Bronchial epithelial cell (primary cell): ENCODE measurements around the gene AGAP5. TPM values are rescaled to one million over a fixed set of nuclear protein-coding genes. Genes with fewer than 3 reads are reported as not detected.
"Not testable (repeated sequence)": the region's sequence is repeated elsewhere in the genome, so short reads cannot be mapped to it uniquely, and the experiment has no call there.

ENCODE experiments used
- DNase-seq: peaks from one replicate; pipeline ENCODE4 v3.0.0-alpha.2; 2010; ENCODE audit warnings: low read depth
- FAIRE-seq: peaks from 2 replicates; lab custom pipeline; 2011; peaks lifted over from hg19 to GRCh38; lab: Jason Lieb, UNC
- H3K27me3 ChIP-seq: 2 replicates; pipeline ENCODE4 v1.5.1; 2011; ENCODE audit warnings: low read length; ENCODE audit not compliant: control insufficient read depth, insufficient read depth
- H3K36me3 ChIP-seq: 2 replicates; pipeline ENCODE4 v1.5.1; 2011; ENCODE audit warnings: low read length; ENCODE audit not compliant: control insufficient read depth, insufficient read depth
- H3K4me3 ChIP-seq: 2 replicates; pipeline ENCODE4 v1.5.1; 2011; ENCODE audit warnings: mild to moderate bottlenecking, low read depth, low read length, control low read depth
- total RNA-seq: library from RNA; depleted of rRNA; stranded (reverse); fragments of >200 nt; gene quantifications from 2 replicates; pipeline ENCODE4 v1.2.1, GENCODE V29; 2014

Gene AGAP5
- total RNA-seq, 1 donor from 2014 or later, result 3.7 TPM

DNA sequence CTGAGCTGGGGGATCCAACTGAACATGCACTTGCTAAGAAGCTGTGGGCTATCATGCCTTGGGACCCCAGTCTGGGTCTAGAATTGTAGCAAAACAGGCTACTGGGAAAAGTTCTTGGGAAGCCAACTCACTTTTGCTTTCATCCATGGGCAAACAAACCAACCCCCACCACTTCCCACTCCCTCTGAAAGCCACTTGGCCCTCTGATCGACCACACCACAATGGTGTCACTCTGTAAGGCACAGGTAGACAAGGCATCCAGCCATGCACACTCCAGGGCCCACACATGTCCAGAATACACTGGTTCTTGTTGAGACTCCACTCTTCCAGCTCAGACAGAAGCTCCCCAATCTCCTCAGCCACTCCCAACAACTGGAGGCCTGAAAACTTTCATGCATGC lies 10.2 kb upstream of the AGAP5 start:
- H3K27me3 ChIP-seq, FAIRE-seq, H3K36me3 ChIP-seq, H3K4me3 ChIP-seq, DNase-seq: not testable (repeated sequence)

DNA sequence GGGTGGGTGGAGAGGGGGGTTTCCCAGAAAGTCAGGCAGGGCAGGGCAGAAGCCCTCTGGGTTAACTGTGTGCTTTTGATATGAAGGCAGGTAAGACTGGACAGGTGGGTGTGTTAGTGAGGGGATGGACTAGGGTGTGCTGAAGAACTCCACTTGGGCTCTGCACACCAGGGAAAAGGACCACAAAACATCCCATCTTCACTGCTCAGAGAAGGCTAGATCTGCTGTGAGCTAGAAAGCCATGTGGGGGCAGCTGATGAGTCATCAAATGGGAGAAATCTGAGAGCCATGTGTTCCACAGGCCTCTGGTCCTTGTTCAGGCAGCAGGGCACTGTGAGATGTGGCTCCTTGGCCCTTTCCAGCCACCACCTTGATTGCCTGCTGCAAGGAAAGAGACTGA lies 9.7 kb upstream of the AGAP5 start:
- not testable (repeated sequence) for DNase-seq, H3K4me3 ChIP-seq, H3K27me3 ChIP-seq, H3K36me3 ChIP-seq, FAIRE-seq

DNA sequence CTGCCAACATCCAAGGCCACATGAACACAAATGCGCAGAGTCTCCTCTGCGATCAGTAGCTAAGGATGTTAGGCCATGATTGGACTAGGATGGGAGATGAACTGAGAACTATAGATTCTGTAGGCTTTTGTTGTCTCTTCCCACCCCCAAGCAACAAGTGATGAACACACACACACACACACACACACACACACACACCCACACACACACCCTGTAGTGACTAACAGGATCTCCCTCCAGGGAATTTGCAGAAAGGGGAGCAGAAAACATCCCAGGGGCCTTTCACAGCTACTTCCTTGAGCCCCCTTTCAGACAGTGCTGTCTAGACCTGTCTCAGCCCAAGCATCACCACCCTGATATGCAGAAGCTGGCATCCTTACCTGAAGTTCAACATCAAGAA lies 8.6 kb upstream of the AGAP5 start:
- H3K4me3 ChIP-seq, FAIRE-seq, H3K27me3 ChIP-seq, H3K36me3 ChIP-seq: not testable (repeated sequence)
- DNase-seq, result peak; percentile 13

DNA sequence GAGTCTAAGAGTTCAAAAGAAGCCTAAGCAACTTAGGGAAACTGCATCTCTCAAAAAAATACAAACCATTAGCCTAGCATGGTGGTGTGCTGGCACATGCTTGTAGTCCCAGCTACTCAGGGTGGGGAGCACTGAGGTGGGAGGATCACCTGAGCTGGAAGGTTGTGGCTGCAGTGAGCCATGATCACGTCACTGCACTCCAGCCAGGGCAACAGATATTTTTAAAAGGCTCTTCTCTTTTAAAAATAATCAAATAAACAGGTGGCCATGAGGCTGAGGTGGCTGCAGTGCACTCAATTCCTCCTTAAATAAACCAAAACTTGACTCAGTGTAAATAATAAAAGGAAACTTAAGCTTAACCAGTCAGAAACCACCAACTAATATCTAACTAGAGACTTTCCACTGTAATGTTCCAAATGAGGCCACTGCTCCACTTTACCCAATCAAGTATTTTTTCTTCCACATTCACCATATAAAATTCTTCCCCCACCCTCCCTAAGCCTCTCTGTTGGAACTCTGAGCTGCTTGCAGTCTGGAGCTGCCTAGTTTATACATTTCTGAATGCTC lies 7.7 kb upstream of the AGAP5 start:
- DNase-seq, result peak; percentile 27
- not testable (repeated sequence) for H3K4me3 ChIP-seq, H3K36me3 ChIP-seq, H3K27me3 ChIP-seq, FAIRE-seq

DNA sequence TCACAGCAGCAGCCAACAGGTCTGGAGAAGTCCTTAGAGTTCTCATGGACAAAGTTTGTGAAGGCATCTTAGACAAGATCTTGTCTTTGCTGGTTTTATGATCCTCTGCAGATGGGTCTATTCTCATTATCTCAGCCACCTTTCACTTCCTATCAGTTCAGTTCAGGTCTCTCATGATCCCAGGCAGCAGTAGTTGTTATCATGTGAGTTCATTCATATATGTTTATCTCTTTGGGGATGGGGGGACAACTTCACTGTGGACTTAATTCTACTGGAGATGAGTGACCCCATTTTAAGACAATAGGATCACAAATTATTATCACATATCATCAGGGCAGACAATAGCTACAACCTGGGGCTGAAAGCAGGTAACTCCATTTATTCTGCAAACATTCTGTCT lies 6.0 kb upstream of the AGAP5 start:
- H3K27me3 ChIP-seq, H3K4me3 ChIP-seq, DNase-seq, FAIRE-seq, H3K36me3 ChIP-seq: not testable (repeated sequence)

DNA sequence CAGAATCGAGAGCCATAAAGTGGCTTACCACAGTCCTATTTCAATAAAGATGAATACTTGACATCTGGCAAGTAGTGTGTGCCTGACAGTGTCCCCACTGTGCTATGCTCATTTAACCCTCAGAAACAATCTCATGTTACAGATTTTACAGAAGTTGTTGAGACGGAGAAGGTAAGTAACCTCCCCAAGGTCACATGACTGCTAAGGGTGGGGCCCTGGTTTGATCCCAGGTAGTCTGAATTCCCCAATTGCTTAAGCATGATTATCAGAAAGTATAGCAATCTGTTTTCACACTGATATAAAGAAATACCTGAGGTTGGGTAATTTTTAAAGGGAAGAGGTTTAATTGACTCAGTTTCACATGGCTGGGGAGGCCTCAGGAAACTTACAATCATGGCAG lies 910 bp upstream of the AGAP5 start:
- not testable (repeated sequence) for H3K36me3 ChIP-seq, H3K27me3 ChIP-seq, H3K4me3 ChIP-seq, FAIRE-seq, DNase-seq

DNA sequence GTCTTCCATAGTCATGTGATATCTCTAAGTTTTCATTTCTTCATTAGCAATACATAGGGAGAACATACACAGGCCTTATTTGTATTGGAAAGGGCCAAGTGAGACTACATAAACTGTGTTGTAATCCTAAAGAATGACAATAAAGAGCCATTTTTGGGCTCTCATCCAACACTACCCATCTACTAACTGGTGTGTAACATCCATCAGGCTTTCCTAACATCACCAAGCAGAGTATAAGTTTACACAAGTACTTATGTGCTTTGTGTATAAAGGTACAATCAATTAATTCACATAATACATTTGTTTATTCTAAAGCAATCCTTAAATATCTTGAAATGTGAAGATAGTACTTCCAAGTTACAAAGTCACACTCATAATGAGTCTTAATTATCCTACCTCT lies 2.6 kb downstream of the AGAP5 start:
- H3K4me3 ChIP-seq, DNase-seq, FAIRE-seq: not testable (repeated sequence)

DNA sequence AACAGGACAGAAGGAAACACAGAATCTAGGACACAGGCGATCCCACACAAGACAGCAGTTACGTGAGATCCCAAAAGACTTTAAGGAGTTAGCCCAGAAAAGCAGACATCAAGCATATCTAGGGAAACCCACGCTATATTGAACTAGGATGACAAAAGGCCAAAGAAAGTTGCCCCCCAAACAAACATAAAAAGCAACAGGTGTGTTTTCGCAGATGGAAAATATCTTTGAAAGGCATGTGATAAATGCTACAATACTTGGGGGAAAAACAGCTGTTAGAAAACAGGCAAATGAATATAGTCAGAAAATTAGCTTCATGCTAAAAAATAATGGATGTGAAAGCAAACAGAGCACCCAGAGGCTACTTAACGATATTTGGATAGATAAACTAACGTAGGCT lies 7.2 kb downstream of the AGAP5 start:
- not testable (repeated sequence) for H3K27me3 ChIP-seq, FAIRE-seq, H3K36me3 ChIP-seq

More for the DNA sequence above, 2.6 kb downstream of the AGAP5 start:
- not testable (repeated sequence) for H3K36me3 ChIP-seq, H3K27me3 ChIP-seq

DNA sequence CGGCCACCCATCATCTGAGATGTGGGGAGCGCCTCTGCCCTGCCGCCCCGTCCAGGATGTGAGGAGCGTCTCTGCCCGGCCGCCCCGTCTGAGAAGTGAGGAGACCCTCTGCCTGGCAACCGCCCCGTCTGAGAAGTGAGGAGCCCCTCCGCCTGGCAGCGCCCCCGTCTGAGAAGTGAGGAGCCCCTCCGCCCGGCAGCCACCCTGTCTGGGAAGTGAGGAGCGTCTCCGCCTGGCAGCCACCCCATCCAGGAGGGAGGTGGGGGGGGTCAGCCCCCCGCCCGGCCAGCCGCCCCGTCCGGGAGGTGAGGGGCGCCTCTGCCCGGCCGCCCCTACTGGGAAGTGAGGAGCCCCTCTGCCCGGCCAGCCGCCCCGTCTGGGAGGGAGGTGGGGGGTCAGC lies 8.3 kb downstream of the AGAP5 start:
- not testable (repeated sequence) for H3K27me3 ChIP-seq, DNase-seq, H3K4me3 ChIP-seq, H3K36me3 ChIP-seq, FAIRE-seq

More for the DNA sequence above, 7.2 kb downstream of the AGAP5 start:
- H3K4me3 ChIP-seq, DNase-seq: not testable (repeated sequence)

DNA sequence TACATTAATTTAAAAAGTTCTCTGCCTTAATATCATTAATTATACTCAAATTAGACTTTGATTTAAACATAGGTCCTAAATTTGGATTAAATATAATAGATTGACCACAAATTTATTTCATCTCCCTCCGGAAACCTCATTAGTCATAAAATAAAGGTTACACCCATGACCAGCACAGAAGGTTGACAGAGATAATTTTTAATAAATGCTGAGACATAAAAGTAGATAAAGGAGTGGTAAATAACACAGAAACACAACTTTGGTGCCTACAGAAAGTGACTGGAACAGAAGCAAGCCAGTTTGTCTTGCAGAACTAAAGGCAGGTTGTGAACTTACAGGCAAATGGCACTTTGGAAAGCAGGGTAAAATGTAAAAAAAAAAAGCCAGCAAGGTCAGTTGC lies 10.3 kb downstream of the AGAP5 start:
- DNase-seq, FAIRE-seq, H3K4me3 ChIP-seq, H3K36me3 ChIP-seq, H3K27me3 ChIP-seq: not testable (repeated sequence)

DNA sequence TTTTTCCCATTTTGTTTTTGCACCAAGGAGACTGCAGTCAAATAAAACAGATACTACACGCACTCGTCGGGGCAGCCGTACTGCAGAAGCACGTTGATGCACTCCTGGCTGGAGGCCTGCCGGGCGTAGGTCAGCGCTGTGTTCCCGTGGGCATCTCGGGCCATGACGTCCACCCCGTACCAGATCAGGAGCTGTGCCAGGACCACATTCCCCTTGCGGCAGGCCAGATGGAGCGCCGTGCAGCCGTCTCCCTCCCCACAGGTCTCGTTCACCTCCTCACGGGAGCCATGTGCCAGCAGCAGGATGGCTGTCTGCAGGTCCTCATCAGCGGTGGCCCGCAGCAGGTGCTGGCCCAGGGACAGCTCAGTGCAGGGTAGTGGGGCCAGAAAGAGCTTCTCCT lies 23.4 kb downstream of the AGAP5 start:
- H3K4me3 ChIP-seq, H3K27me3 ChIP-seq, FAIRE-seq, DNase-seq, H3K36me3 ChIP-seq: not testable (repeated sequence)

DNA sequence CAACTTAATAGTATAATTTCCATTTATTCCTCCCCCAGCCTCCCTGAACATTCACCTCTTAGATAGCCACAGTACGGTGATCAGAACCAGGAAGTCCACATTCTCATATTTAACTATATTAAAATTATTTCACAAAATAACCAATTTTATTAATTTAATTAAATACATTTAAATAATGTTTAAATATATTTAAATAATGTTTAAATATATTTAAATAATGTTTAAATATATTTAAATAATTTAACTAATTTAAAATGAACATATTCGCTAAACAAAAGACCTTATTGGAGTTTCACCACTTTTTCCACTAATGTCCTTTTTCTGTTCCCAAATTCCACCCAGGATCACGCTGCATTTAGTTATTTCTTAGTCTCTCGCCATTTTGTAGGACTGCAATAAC lies 29.5 kb downstream of the AGAP5 start:
- DNase-seq, H3K36me3 ChIP-seq, H3K4me3 ChIP-seq, FAIRE-seq, H3K27me3 ChIP-seq: not testable (repeated sequence)

DNA sequence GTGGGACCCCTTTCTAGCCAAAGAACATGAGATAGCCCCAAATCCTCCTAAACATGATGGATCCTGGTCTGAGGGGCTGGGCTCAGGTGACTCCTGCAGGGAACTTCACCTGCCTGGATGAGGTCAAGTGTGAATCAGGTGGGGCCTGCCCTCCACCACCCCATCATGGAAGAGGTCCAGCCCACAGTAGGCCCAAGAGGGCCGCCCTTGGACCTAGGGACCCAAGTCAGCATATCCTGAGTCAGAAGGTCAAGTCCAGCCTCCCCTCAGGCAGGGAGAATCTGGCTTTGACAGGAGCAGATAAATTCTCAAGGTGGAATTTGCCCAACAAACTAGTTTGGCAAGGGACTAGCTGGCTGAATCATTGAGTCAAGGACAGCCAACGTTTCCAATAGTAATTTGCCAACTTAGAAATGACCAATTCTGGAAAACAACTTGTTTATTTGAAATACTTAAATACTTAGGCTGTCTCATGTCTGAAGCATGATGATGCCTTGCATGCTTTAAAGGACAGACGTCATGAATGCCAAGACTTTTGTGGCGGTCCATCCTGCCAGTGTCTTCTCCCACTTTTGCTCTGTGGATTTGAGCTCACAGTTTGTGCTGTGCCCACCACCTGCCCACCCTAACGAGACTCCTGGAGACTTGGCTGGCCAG lies 31.6 kb downstream of the AGAP5 start:
- FAIRE-seq, H3K36me3 ChIP-seq, DNase-seq, H3K4me3 ChIP-seq, H3K27me3 ChIP-seq: not testable (repeated sequence)

DNA sequence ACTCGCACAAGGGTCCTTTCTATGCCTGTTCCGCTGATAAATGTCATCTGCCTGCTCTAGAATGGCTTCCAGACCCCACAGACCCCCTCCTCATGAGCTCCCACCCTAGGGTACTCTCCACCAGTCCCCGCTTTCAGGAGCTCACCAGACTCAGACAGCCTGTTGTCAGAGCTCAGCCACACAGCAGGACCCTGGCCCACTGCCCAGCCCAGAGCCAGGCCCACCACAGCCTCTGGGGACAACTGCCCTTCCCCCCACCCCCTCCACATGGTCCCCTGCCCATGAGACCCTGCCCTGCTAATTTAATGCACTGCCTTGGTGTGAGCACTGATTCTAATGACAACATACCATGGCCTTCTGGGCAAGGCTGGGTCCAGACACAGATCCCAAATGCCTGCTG lies 32.3 kb downstream of the AGAP5 start:
- not testable (repeated sequence) for H3K27me3 ChIP-seq, H3K4me3 ChIP-seq, DNase-seq, FAIRE-seq, H3K36me3 ChIP-seq
